Measurements from ENCODE around the gene EZR. TPM values are rescaled to one million over a fixed set of nuclear protein-coding genes. Genes with fewer than 3 reads are reported as not detected.

Gene EZR
- total RNA-seq = 90.7 and 105 TPM in 2 replicates

- DNase-seq = peak; percentile 72
These were observed at the start of gene EZR for GRCh38 chr6:158819213-158819976. EZR (minus strand) TSS chr6:158819368; CDS start chr6:158818093, 1,275 bp downstream.

- no peak for DNase-seq
These were observed 48.9 kb upstream of the EZR start for GRCh38 chr6:158868122-158868480.

- no peak for DNase-seq
These were observed 48.4 kb upstream of the EZR start for GRCh38 chr6:158867381-158868121.

- no peak for DNase-seq
These were observed 46.6 kb upstream of the EZR start for GRCh38 chr6:158865769-158866168.

GRCh38 chr6:158863646-158864045, 44.5 kb upstream of the EZR start:
- DNase-seq = no peak

GRCh38 chr6:158861686-158862381, 42.7 kb upstream of the EZR start:
- peak; percentile 20 for DNase-seq

GRCh38 chr6:158860279-158860865, 41.2 kb upstream of the EZR start:
- DNase-seq = no peak

GRCh38 chr6:158856261-158856660, 37.1 kb upstream of the EZR start:
- DNase-seq = no peak

- peak; percentile 37 for DNase-seq
These were observed 35.3 kb upstream of the EZR start for GRCh38 chr6:158854214-158855101.

- DNase-seq = no peak
These were observed 34.7 kb upstream of the EZR start for GRCh38 chr6:158853880-158854213.

- peak; percentile 69 for DNase-seq
These were observed 34.1 kb upstream of the EZR start for GRCh38 chr6:158853072-158853879.

GRCh38 chr6:158852312-158853071, 33.3 kb upstream of the EZR start:
- no peak for DNase-seq

- DNase-seq = no peak
These were observed 31.6 kb upstream of the EZR start for GRCh38 chr6:158850807-158851115.

- DNase-seq = peak; percentile 70
These were observed 31.0 kb upstream of the EZR start for GRCh38 chr6:158849899-158850806.

- no peak for DNase-seq
These were observed 29.3 kb upstream of the EZR start for GRCh38 chr6:158848490-158848895.

GRCh38 chr6:158847786-158848185, 28.6 kb upstream of the EZR start:
- DNase-seq = no peak

- no peak for DNase-seq
These were observed 27.9 kb upstream of the EZR start for GRCh38 chr6:158847012-158847529.

- DNase-seq = no peak
These were observed 24.8 kb upstream of the EZR start for GRCh38 chr6:158843751-158844683.

All from dermis blood vessel endothelial cell (primary cell).